C4-2B (cell line): ENCODE results near the gene MKRN3.
A peak's percentile ranks its signal among the peaks of the same experiment; 100 is the strongest.

ENCODE experiments used
- H3K27ac ChIP-seq: fragments of 450-650 bp; 2 replicates; pipeline ENCODE4 v1.5.1; 2017
- CTCF ChIP-seq: fragments of 450-650 bp; conservative IDR thresholded peaks from 2 replicates; pipeline ENCODE4 v1.5.1; 2017; ENCODE audit warnings: mild to moderate bottlenecking
- ZFX ChIP-seq: fragments of 450-650 bp; IDR thresholded peaks from 2 replicates; pipeline ENCODE4 v1.6.1; 2017

Gene MKRN3

GRCh38 chr15:23565395-23566070 lies at the start of gene MKRN3:
Gene MKRN3 (plus strand): TSS chr15:23565674. CDS start chr15:23565783, 109 bp downstream.
- H3K27ac ChIP-seq, result peak within 1 kb of the TSS; percentile 94
- peak; percentile 89 for TF ChIP-seq ZFX
- no peak for TF ChIP-seq CTCF

GRCh38 chr15:23516866-23517265 lies 48.6 kb upstream of the MKRN3 start:
- H3K27ac ChIP-seq, result no peak overlapping the region
- TF ChIP-seq ZFX, result no peak
- TF ChIP-seq CTCF, result no peak

GRCh38 chr15:23518104-23518503 lies 47.4 kb upstream of the MKRN3 start:
- no peak overlapping the region for H3K27ac ChIP-seq
- TF ChIP-seq ZFX, result no peak
- TF ChIP-seq CTCF, result no peak

GRCh38 chr15:23524816-23525215 lies 40.7 kb upstream of the MKRN3 start:
- H3K27ac ChIP-seq, result no peak overlapping the region
- no peak for TF ChIP-seq CTCF
- no peak for TF ChIP-seq ZFX

GRCh38 chr15:23529891-23530290 lies 35.6 kb upstream of the MKRN3 start:
- TF ChIP-seq CTCF (no peak), ZFX (no peak)
- no peak overlapping the region for H3K27ac ChIP-seq

- H3K27ac ChIP-seq, result no peak overlapping the region
- TF ChIP-seq ZFX, result no peak
- TF ChIP-seq CTCF, result no peak
These were observed 33.5 kb upstream of the MKRN3 start for GRCh38 chr15:23532024-23532423.

GRCh38 chr15:23536659-23537058 lies 28.8 kb upstream of the MKRN3 start:
- no peak overlapping the region for H3K27ac ChIP-seq
- TF ChIP-seq ZFX, result no peak

GRCh38 chr15:23538648-23539047 lies 26.8 kb upstream of the MKRN3 start:
- no peak overlapping the region for H3K27ac ChIP-seq
- TF ChIP-seq ZFX (no peak), CTCF (no peak)
